HG02938 (cell line): ENCODE data around the gene SLC8B1.

Experiments used
- ATAC-seq: cut with Tn5 transposase; IDR thresholded peaks from one replicate; pipeline ENCODE4 v1.9.1; 2021; ENCODE audit warnings: mild to moderate bottlenecking, moderate library complexity; ENCODE audit not compliant: unreplicated experiment

SLC8B1 gene

GRCh38 chr12:113334786-113335539 is at the start of gene SLC8B1:
Gene SLC8B1 (minus strand): TSS chr12:113335109. CDS start chr12:113332878, 2,231 bp downstream.
- peak; percentile 86 for ATAC-seq

- no peak for ATAC-seq
These were observed 47.3 kb upstream of the SLC8B1 start for GRCh38 chr12:113382206-113382605.

- no peak for ATAC-seq
These were observed 46.3 kb upstream of the SLC8B1 start for GRCh38 chr12:113381220-113381619.

GRCh38 chr12:113378291-113378690 is 43.4 kb upstream of the SLC8B1 start:
- ATAC-seq: no peak

GRCh38 chr12:113374823-113375428 is 40.0 kb upstream of the SLC8B1 start:
- no peak for ATAC-seq

- ATAC-seq: no peak
These were observed 39.1 kb upstream of the SLC8B1 start for GRCh38 chr12:113373969-113374368.

- no peak for ATAC-seq
These were observed 38.5 kb upstream of the SLC8B1 start for GRCh38 chr12:113373440-113373839.

- ATAC-seq: no peak
These were observed 37.5 kb upstream of the SLC8B1 start for GRCh38 chr12:113372371-113372770.

- no peak for ATAC-seq
These were observed 36.9 kb upstream of the SLC8B1 start for GRCh38 chr12:113371808-113372207.

GRCh38 chr12:113370923-113371682 is 36.2 kb upstream of the SLC8B1 start:
- ATAC-seq: no peak

- no peak for ATAC-seq
These were observed 34.6 kb upstream of the SLC8B1 start for GRCh38 chr12:113369391-113369985.

GRCh38 chr12:113368331-113368730 is 33.4 kb upstream of the SLC8B1 start:
- ATAC-seq: no peak

GRCh38 chr12:113366827-113367226 is 31.9 kb upstream of the SLC8B1 start:
- no peak for ATAC-seq

GRCh38 chr12:113365639-113366395 is 30.9 kb upstream of the SLC8B1 start:
- ATAC-seq: no peak

GRCh38 chr12:113364698-113365097 is 29.8 kb upstream of the SLC8B1 start:
- ATAC-seq: no peak

- ATAC-seq: no peak
These were observed 26.9 kb upstream of the SLC8B1 start for GRCh38 chr12:113361574-113362370.

- no peak for ATAC-seq
These were observed 25.2 kb upstream of the SLC8B1 start for GRCh38 chr12:113359939-113360748.

- no peak for ATAC-seq
These were observed 24.4 kb upstream of the SLC8B1 start for GRCh38 chr12:113359133-113359938.
